Loucy (cell line): ENCODE results near the gene ADGRG1.

Experiments
- CTCF ChIP-seq: fragments of 200-600 bp; sonication (generic); conservative IDR thresholded peaks from 2 replicates; pipeline ENCODE4 v1.5.1; 2014; ENCODE audit warnings: mild to moderate bottlenecking, antibody characterized with exemption, low read length
- EZH2phosphoT487 ChIP-seq: fragments of 200-600 bp; IDR thresholded peaks from 2 replicates; pipeline ENCODE4 v1.6.1; 2018; ENCODE audit warnings: antibody characterized with exemption, mild to moderate bottlenecking, moderate library complexity, borderline replicate concordance

- TF ChIP-seq CTCF: no peak
- no peak for TF ChIP-seq EZH2phosphoT487
Measured at GRCh38 chr16:57638381-57638780, 10.0 kb downstream of the ADGRG1 start.
